HCT116 (cell line): ENCODE data around the gene C1orf174. TPM values are rescaled to one million over a fixed set of nuclear protein-coding genes. Genes with fewer than 3 reads are reported as not detected.

Source experiments
- ATAC-seq: fragments of 200-7000 bp; cut with Tn5 transposase; 2 replicates; pipeline ENCODE4 v1.9.1; 2020; ENCODE audit warnings: mild to moderate bottlenecking, moderate library complexity
- BruUV-seq: library from RNA; stranded (reverse); fragments of 400-500 nt; replicated peaks from 2 replicates; lab custom pipeline; 2021; lab: Mats Ljungman, UMichigan
- CTCF ChIA-PET: fragments of 300-600 bp; sonication (Branson Sonifier 250); formaldehyde crosslinking; loops from one replicate; lab custom pipeline; 2021; ENCODE audit warnings: antibody characterized with exemption; lab: Charles Lee
- POLR2A ChIA-PET: fragments of 300-600, 350-600 bp; sonication (Branson Sonifier 250); formaldehyde crosslinking; loops from one replicate; lab custom pipeline; 2021; ENCODE audit warnings: antibody characterized with exemption; lab: Charles Lee
- RAD21 ChIA-PET, 2 experiments: fragments of 300-600 bp; sonication (Branson Sonifier 250); formaldehyde crosslinking; loops; one replicate each; lab custom pipeline; 2023; ENCODE audit warnings: low total read pairs in 2 of 2; ENCODE audit not compliant: uncharacterized antibody in 2 of 2, unreplicated experiment in 2 of 2, low non-redundant PET in 1 of 2; lab: Charles Lee
- DNase-seq: peaks from one replicate; pipeline ENCODE4 v3.0.0-alpha.2; 2010; ENCODE audit warnings: low read depth, low spot score
- H2AFZ ChIP-seq: fragments of 200-600 bp; shearing (Covaris generic), sonication (generic); 2 replicates; pipeline ENCODE4 v1.6.1; 2017; ENCODE audit warnings: low read depth, mixed run types, mixed read lengths, antibody characterized with exemption, low read length; ENCODE audit not compliant: poor library complexity, severe bottlenecking
- H3K27ac ChIP-seq: 2 replicates; pipeline ENCODE4 v1.5.1; 2012; ENCODE audit warnings: low read depth, low read length
- H3K27me3 ChIP-seq: fragments of 200-600 bp; sonication (generic); 2 replicates; pipeline ENCODE4 v1.6.1; 2016; ENCODE audit warnings: mixed run types, low read length, mixed read lengths; ENCODE audit not compliant: insufficient read depth
- H3K36me3 ChIP-seq, 2 experiments: fragments of 200-500 bp in 1 of 2; fragments of 200-600 bp in 1 of 2; sonication (Bioruptor generic) in 1 of 2; sonication (generic) in 1 of 2; 2 replicates each; pipeline versions ENCODE4 v1.5.1 to v1.6.1; 2014 to 2016; ENCODE audit warnings: low read length in 2 of 2, inconsistent platforms in 1 of 2, mixed read lengths in 1 of 2, mixed run types in 1 of 2; ENCODE audit not compliant: insufficient read depth in 2 of 2, control insufficient read depth in 1 of 2
- H3K4me1 ChIP-seq, 2 experiments: fragments of 200-600 bp in 1 of 2; sonication (generic) in 1 of 2; 2 replicates each; pipeline versions ENCODE4 v1.5.1 to v1.6.1; 2012 to 2017; ENCODE audit warnings: low read length in 2 of 2, inconsistent platforms in 1 of 2, mild to moderate bottlenecking in 1 of 2, mixed read lengths in 1 of 2, mixed run types in 1 of 2, moderate library complexity in 1 of 2; ENCODE audit not compliant: insufficient read depth in 2 of 2, control insufficient read depth in 1 of 2
- H3K4me2 ChIP-seq: fragments of 200-600 bp; sonication (generic); 2 replicates; pipeline ENCODE4 v1.6.1; 2017; ENCODE audit warnings: mixed run types, low read length, mixed read lengths
- H3K4me3 ChIP-seq, 2 experiments: fragments of 200-600 bp in 1 of 2; sonication (generic) in 1 of 2; replicated peaks in 1 of 2; 2 replicates each; pipeline ENCODE4 v1.5.1; 2011 to 2016; ENCODE audit warnings: low read length in 2 of 2, control low read depth in 1 of 2, low read depth in 1 of 2, mild to moderate bottlenecking in 1 of 2, mixed read lengths in 1 of 2, mixed run types in 1 of 2
- H3K79me2 ChIP-seq: fragments of 200-600 bp; sonication (generic); 2 replicates; pipeline ENCODE4 v1.6.1; 2017; ENCODE audit warnings: mild to moderate bottlenecking, mixed run types, low read length, moderate library complexity, mixed read lengths; ENCODE audit not compliant: insufficient read depth
- H3K9ac ChIP-seq: fragments of 200-600 bp; sonication (generic); 2 replicates; pipeline ENCODE4 v1.6.1; 2016; ENCODE audit warnings: low read length, mixed read lengths
- H3K9me2 ChIP-seq: fragments of 200-600 bp; sonication (generic), shearing (Covaris generic); 2 replicates; pipeline ENCODE4 v1.6.1; 2017; ENCODE audit warnings: mixed run types, mild to moderate bottlenecking, moderate library complexity; ENCODE audit not compliant: insufficient read depth
- H3K9me3 ChIP-seq, 2 experiments: fragments of 200-500 bp in 1 of 2; fragments of 200-600 bp in 1 of 2; sonication (Bioruptor generic) in 1 of 2; sonication (generic) in 1 of 2; 2 replicates each; pipeline ENCODE4 v1.6.1; 2014 to 2017; ENCODE audit warnings: low read length in 2 of 2, mixed read lengths in 2 of 2, inconsistent platforms in 1 of 2, low read depth in 1 of 2, mild to moderate bottlenecking in 1 of 2, mixed run types in 1 of 2, moderate library complexity in 1 of 2; ENCODE audit not compliant: control insufficient read depth in 1 of 2, insufficient read depth in 1 of 2
- H4K20me1 ChIP-seq: fragments of 200-600 bp; sonication (generic), shearing (Covaris generic); 2 replicates; pipeline ENCODE4 v1.6.1; 2017; ENCODE audit warnings: mixed run types, mild to moderate bottlenecking, moderate library complexity; ENCODE audit not compliant: insufficient read depth
- ATF3 ChIP-seq: IDR thresholded peaks from 2 replicates; pipeline ENCODE4 v1.6.1; 2012
- CEBPB ChIP-seq: IDR thresholded peaks from 2 replicates; pipeline ENCODE4 v1.6.1; 2012; ENCODE audit warnings: low read depth
- CTCF ChIP-seq, 3 experiments: fragments of 200-600 bp in 1 of 3; sonication (generic) in 1 of 3; IDR thresholded peaks in 2 of 3; conservative IDR thresholded peaks in 1 of 3; 2 replicates each; pipeline ENCODE4 v1.5.1; 2012 to 2017; ENCODE audit warnings: low read depth in 2 of 3, low read length in 2 of 3, antibody characterized with exemption in 1 of 3, borderline replicate concordance in 1 of 3, control low read depth in 1 of 3, mild to moderate bottlenecking in 1 of 3, mixed read lengths in 1 of 3, mixed run types in 1 of 3, moderate library complexity in 1 of 3; ENCODE audit not compliant: insufficient read depth in 1 of 3
- ELF1 ChIP-seq: IDR thresholded peaks from 2 replicates; pipeline ENCODE4 v1.6.1; 2012; ENCODE audit warnings: low read depth, borderline replicate concordance
- EZH2 ChIP-seq: fragments of 200-600 bp; sonication (generic); IDR thresholded peaks from 2 replicates; pipeline ENCODE4 v1.6.1; 2017; ENCODE audit warnings: antibody characterized with exemption, mixed run types
- FOSL1 ChIP-seq: IDR thresholded peaks from 2 replicates; pipeline ENCODE4 v1.6.1; 2012; ENCODE audit warnings: low read depth
- POLR2A ChIP-seq: IDR thresholded peaks from 2 replicates; pipeline ENCODE4 v1.7.0; 2011; ENCODE audit warnings: borderline replicate concordance; ENCODE audit not compliant: insufficient read depth, insufficient read length; ENCODE audit errors: extremely low read depth
- RAD21 ChIP-seq: IDR thresholded peaks from 2 replicates; pipeline ENCODE4 v1.6.1; 2012; ENCODE audit warnings: low read depth, mild to moderate bottlenecking
- SIN3A ChIP-seq: IDR thresholded peaks from 2 replicates; pipeline ENCODE4 v1.6.1; 2012; ENCODE audit warnings: low read depth
- SP1 ChIP-seq: IDR thresholded peaks from 2 replicates; pipeline ENCODE4 v1.6.1; 2012; ENCODE audit warnings: low read depth
- intact Hi-C: fragments of 100-400 bp; cut with micrococcal nuclease; formaldehyde crosslinking; loops from 2 replicates; pipeline ENCODE4 v1.10.0; 2022
- total RNA-seq: library from RNA; stranded (reverse); gene quantifications from one replicate; pipeline ENCODE4 v1.2.1, GENCODE V29; 2021; ENCODE audit not compliant: unreplicated experiment

The C1orf174 gene
- total RNA-seq, 1 experiment from 2014 or later, result 33.7 TPM

DNA sequence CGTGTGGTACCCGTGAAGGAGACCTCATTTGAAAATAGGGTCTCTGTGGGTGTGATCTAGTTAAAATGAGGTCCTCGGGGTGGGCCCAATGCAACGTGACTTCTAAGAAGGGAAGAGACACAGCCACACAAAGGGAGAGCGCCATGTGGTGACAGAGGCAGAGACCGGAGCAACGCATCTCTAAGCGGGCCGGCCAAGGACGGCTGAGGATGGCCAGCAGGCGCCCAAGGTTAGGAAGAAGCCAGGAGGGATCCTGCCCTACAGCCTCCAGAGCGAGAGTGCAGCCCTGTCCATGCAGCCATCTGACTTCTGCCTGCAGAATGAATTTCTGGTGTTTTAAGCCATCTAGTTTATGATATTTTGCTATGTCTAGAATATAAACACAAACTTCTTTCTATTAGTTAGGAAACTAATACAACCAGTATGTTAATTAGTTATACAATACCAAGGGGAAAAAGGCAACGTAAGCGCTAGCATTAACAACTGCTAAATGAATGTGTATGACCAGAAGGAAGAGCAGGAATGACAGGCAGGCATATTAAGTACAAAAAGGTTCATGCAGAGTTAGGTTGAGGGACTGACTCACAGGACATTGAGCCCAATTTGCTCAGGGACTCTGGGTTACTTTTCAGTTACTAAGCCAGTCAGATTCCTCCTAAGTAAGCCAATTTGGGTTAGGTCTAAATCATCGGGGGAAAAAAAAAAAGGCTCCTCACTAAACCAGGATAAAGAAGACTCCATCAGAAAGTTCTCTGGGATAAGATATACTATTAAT lies 47.2 kb downstream of the C1orf174 start:
- H3K9me2 ChIP-seq, result no peaks in the 10 kb centered on the region
- peaks cover 17% of the 10 kb centered on the region for H3K79me2 ChIP-seq
- BruUV-seq, result no TSS peak
- ATAC-seq, result no peak
- H3K27me3 ChIP-seq, result no peaks in the 10 kb centered on the region
- TF ChIP-seq EZH2 (no peak), SP1 (no peak), FOSL1 (no peak), POLR2A (no peak), RAD21 (no peak), ELF1 (no peak), ATF3 (no peak), CTCF (IDR thresholded peaks at IDR 0.05 in 2 of 3, conservative IDR thresholded peaks at IDR 0.05 in 1 of 3; ENCODE audit: borderline replicate concordance in 1 of 3, insufficient read depth in 1 of 3, low read depth in 2 of 3, low read length in 2 of 3) (no peak), SIN3A (no peak), CEBPB (no peak)
- no peak overlapping the region for H3K9ac ChIP-seq
- no peak overlapping the region for H3K4me3 ChIP-seq
- ChIA-PET CTCF (no interaction called here), POLR2A (no interaction called here), RAD21 (no interaction called here)
- no peak overlapping the region for H3K4me2 ChIP-seq
- H3K36me3 ChIP-seq, result no peaks in the 10 kb centered on the region; a peak in 1 of 4 replicates
- H2AFZ ChIP-seq, result no peak overlapping the region
- no peak overlapping the region for H3K27ac ChIP-seq
- DNase-seq, result no peak
- no peaks in the 10 kb centered on the region for H4K20me1 ChIP-seq
- intact Hi-C loops, result no loop called here
- no peaks in the 10 kb centered on the region for H3K9me3 ChIP-seq
- H3K4me1 ChIP-seq, result peaks cover 4 to 10% of the 10 kb centered on the region in 2 experiments; a peak in 3 of 4 replicates
